COLO829 (cell line): Measurements from ENCODE around the gene PRICKLE2.

Source experiments
- DNase-seq: peaks from one replicate; pipeline ENCODE4 v3.0.0; 2012; ENCODE audit warnings: low spot score

PRICKLE2 gene, protein sequence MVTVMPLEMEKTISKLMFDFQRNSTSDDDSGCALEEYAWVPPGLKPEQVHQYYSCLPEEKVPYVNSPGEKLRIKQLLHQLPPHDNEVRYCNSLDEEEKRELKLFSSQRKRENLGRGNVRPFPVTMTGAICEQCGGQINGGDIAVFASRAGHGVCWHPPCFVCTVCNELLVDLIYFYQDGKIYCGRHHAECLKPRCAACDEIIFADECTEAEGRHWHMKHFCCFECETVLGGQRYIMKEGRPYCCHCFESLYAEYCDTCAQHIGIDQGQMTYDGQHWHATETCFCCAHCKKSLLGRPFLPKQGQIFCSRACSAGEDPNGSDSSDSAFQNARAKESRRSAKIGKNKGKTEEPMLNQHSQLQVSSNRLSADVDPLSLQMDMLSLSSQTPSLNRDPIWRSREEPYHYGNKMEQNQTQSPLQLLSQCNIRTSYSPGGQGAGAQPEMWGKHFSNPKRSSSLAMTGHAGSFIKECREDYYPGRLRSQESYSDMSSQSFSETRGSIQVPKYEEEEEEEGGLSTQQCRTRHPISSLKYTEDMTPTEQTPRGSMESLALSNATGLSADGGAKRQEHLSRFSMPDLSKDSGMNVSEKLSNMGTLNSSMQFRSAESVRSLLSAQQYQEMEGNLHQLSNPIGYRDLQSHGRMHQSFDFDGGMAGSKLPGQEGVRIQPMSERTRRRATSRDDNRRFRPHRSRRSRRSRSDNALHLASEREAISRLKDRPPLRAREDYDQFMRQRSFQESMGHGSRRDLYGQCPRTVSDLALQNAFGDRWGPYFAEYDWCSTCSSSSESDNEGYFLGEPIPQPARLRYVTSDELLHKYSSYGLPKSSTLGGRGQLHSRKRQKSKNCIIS

DNA sequence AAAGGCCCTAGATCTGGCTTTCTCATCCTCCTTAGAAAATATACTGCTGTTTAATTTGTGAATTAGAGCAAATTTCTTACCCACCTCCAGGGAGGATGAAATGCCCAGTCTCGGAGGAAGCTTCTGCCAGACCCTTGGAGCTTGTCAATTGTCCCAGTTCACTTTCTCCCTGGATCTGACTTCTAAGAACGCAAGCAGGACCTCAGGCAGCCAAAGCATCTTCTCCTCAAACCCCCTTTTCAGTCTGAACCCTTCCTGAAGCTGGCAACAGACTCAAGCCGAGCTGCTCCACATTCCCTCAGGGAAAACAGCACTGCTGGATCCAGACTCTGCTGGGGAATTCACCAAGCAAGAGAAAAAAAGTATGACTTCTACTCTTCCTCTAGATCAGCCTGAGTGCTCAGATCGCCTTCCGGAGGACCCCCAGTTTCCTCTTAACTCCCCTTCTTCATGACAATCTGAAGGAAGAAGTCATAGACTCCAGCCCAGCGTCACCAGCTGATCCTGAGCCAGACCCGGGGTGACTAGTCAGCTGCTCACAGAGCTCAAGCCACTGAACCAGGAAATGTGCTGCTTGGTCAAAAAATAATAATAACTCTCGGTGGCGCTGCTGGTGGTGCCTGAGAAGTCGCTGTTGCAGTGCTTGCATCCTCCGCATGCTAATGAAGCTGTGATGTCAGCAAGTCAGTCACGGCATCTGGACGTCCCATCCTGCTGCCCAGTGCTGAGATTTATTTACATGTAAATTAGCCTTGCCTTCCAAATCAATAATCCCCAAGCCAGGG is at the start of gene PRICKLE2:
Gene PRICKLE2, minus strand, starts transcription at position 641 of the 785 bp plus-strand sequence. CDS start 26,539 bp downstream, outside the sequence.
- DNase-seq: peak; percentile 92

DNA sequence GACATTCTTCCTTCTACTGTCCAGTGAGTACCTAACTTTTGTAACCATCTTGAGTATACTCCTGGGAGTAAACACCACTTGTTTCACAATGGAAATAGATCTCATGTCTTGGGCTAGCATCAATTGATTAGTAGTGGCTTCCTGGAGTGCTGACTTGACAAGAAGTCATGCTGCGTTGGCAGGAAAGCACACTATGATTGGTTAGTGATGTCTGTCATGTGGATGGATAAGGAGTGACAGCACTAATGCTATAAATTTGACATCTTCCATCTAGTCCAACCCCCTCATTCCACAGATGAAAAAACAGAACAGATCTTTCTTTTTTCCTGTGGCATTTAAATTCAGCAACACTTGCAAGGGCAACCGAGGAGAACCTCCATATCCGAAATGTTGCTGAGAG is 47.6 kb upstream of the PRICKLE2 start:
- DNase-seq: no peak

DNA sequence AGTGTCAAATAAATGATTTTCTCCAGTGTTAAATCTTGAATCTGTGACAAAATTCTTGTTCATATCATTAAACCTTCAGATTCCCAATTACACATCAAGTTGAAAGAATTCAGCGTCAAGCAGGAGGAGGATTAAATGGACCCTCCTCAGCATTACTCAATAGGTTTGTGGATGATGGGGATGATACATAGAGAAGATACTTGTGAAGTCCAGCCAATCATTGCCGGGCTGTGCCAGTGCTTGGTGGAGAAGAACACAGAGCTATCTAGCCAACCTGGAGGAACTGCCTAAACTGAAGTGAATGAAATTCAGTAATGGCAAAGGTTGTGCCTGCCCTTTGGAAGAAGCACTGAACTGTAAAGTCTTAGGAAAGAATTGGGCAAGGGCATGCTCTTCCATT is 47.0 kb upstream of the PRICKLE2 start:
- DNase-seq: no peak

DNA sequence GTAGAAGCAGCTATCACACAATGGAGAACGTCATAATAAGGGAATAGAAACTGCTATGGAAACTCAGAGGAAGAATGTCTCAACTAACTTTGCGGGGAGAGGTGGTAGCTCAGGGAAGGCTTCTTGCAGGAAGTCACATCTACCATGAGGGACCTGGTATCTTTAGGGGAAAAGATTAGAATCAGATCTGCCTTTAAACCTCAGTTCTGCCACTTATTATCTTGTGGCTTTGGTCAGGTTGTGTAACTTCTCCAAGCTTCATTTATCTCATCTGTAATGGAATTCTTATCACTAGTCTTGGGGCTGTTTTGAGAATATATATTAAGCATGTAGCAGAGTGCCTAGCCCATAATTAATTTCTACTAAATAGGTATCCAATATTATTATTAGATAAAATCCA is 46.4 kb upstream of the PRICKLE2 start:
- no peak for DNase-seq

DNA sequence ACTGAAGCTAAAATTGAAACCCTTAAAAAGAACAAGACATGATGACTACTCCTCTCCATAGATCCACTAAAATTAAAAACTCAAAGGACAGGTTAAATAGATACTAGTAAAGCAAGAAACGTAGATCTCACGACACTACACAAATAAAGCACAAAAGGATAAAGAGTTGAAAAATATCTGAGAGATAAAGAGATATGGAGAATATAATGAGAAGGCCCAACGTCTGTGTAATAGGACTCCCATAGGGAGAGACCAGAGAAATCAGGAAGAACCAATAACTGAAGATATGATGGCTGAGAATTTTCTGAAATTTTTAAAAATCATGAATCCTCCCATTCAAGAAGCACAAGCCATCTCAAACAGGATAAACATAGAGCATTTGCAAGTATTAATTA is 45.6 kb upstream of the PRICKLE2 start:
- no peak for DNase-seq

DNA sequence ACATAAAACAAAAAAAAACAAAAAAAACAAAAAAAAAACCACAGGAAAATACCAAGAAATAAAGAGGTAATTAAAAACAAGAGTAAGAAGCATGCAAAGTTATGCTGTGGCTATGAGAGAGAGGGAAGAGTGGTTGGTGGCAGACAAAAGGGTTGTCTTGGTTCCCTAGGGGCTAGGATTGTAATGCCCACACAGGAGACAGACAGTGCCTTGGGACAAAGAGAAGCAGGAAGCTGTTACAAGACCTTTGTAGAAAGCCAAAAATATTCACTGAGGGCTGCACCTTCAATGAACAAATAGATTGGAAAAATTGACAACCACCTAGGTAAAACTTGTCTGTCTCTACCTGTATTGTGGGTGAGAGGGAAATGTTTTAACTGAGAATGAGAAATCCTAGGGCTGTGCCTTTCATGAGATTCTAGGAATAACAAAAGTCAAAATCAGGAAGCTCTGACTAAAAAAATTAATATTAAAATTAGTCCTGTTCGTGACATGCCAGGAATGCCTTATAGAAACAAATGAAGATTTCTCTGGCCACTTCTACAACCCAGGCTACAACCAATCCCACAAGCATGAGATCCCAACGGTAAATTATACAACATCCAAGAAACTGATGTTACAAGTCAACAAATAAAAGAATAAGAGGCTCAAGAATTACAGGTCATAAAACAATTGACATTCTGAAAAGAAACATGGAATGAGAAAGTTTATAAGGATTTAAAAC is 45.0 kb upstream of the PRICKLE2 start:
- DNase-seq: no peak

DNA sequence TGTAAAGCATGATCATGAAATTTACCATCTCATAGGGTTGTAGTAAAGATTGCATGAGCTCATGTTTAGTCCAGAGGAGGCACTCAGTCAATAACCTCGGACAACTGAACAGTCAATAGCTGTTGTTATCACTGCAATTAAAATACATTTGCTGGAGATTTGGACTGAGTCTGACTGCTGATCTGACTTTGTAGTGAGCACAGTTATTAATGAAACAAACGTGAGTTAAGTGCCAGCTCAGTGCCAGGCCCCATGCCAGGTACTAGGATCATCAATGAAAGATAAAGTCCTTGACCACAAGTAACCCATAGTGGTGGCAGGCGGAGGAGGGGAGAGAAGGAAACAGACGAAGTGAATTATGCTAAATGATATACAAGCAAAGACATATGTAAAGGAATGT is 43.7 kb upstream of the PRICKLE2 start:
- no peak for DNase-seq

DNA sequence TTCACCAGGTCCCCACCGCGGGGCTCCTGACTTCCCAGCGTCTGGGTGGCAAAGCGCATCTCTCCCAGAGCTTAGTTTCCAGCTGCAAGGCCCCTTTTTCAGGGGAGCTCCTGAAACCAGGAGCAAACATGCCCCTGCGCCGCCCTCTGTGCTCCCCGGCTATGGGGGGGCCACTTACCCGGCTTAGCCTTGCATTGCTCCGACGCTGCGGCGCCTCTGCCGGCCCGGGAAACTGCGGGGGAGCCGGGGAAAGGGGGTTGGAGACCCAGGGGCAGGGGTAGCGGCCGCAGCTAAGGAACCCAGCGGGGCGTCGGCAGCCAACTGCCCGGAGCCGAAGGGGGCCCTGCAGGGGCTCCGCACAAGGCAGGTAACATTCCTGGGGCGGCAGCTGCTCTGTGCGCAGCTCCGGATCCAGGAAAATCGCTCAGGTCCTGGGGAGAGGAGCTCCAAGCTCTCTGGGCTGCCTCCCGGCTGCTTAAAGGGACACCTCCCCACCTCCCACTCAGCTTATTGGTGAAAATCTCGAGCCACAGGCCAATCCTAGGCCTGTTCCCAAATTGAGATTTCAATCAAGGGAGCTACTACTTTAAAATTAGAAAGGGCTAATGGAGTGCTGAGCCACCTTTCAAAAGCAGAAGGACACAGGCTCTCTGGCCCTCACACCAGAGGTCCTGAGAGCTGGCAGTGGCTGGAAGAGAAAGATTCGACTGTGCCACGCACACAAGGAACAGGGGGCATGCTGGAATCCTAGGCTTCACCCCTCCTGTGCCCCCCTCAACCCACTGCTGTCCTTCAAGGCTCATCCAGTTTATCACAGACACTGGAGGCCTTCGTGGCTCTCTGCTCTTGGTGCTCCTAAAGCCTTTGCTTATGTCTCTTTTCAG is 42.7 kb upstream of the PRICKLE2 start:
- DNase-seq: no peak

DNA sequence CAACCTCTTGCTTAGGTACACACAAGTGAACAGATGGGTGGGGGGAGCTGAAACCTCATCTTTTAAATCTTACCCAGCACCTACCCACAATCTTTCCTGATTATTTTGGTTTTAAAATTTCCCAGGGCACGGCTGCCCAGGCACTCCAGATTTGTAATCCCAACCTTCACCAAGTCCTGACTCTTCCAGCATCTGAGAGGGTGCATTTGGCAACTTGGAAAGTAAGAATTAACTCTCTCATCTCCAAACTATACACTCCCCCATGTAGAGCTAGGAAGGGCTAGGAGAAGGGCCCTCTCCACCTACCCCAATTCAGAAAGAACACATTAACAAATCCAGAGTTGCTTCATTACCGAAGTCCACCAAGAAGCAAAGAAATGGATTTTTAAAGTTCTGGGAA is 41.7 kb upstream of the PRICKLE2 start:
- DNase-seq: no peak

DNA sequence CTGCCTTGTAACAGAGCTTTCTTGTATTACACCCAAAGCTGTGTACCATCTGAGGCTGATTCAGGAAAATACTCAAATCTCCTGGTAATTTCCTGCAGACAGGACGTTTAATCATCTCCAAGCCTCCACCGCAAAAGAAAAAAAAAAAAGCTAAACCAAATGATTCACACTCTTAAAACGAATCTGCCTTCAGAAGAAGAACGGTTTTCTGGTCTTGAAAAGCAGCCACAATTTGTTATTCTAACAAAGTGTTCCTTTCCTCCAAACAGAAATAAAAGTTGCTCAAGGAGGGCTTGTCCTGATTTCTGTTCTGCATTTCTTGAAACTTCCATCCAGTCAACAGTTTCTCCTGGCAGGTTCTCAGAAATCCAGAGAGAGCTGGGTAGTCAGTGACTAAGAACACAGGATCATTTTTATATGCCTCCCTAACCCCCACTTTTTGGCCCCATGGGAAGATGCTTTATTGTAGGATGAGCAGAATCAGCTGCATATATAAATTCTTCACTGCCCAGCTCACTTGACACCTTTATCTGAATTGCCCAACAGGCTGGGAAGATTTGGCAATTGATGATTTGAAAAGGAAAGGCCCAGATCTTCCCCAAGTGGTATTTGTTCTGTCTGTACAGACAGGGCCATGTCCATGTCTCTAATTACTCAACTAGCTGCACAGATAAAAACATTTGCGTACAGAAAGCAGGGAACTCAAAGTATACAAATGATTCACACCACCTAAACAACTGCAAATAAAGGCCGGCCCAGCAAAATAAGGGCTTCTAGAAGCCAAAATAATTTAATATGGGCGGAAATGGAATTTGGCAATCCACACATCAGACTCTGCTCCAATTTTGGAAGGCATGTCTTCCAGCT is 41.0 kb upstream of the PRICKLE2 start:
- peak; percentile 56 for DNase-seq

DNA sequence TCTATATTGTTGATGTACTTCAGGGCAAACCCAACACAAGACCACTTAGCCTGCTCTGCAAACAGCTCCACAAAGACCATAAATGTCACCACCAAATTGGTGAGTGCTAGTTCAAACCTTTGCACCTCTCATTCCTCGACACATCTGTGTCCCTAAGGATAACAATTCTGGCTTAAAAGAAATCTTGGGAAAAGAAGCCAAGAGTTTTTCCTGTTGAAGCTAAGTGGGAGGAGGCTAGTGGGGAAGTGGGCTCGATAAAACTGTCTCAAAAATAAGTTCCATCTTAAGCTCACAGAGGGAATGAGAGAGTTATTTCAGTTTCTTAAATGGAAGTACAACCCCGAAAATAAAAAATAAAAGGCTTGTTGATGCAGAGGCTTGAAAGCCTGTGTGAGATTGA is 40.4 kb upstream of the PRICKLE2 start:
- no peak for DNase-seq

DNA sequence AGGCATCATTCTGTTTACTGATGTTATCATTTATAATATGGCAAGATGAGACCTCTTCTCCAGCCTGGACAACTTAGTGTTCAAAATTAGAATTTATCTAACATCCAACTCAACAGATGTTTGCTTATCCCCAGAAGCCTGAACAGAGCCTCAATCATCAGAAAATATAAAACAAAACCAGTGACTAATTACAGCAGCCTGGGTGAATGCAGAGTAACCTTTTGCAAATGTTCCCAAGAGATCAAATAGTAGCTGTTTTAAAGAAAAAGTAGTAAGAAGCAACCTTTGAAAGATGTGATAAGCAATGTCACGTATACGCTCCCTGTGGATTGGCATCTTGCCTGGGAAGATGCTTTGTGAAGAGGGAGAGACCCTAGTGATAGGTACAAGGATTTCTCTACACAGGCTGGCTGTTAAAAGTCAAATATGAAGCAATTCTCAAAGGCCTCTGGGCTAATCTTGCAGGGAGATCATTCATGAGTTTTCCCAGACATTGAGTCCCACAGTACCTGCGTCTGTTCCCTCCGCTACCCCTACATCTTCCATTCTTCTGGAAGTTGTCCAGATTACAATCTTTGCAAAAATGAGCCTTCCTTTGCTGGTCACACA is 39.3 kb upstream of the PRICKLE2 start:
- no peak for DNase-seq

DNA sequence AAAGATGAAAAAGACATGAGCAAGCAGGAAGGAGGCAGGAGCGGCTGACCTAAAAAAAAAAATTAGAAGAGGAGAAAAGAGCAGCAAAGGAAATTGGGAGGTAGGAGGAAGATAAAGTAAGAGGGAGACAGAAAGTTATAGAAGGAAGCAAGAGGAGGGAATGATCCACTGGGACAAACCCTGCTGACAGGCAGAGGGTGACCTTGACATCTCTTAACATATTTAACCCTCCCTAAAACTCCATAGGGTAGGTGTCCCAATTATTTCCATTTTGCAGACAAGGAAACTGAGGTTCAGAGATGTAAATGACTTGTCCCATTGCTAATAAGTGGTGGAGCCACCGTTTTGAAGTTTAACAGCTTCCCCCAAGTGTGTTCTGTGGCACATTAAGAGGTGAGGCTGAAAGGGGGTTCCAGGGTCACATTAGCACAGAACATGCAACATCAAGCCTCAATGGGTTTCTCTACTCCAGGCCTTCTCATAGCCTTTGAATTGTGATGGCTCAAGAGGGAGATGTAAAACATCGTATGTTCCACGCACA is 37.4 kb upstream of the PRICKLE2 start:
- no peak for DNase-seq

DNA sequence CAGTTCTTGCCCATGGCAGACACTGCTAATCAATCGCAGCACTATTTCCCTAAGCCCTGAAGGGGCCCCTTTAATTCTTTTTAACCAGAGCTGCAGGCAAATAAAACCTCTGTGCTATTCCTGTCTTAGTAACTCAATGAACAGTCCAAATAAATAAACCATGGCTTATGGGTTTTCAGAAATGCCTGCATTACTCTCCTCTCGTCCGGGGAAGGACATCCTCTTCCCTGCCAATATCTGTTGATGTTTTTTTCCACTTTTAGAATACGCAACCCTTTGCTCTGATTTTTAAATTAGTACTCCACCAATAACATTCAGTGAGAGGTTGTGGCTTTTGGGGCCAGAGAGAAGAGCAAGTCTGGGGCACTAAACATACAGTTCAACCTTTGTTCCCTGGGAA is 35.2 kb upstream of the PRICKLE2 start:
- DNase-seq: no peak

DNA sequence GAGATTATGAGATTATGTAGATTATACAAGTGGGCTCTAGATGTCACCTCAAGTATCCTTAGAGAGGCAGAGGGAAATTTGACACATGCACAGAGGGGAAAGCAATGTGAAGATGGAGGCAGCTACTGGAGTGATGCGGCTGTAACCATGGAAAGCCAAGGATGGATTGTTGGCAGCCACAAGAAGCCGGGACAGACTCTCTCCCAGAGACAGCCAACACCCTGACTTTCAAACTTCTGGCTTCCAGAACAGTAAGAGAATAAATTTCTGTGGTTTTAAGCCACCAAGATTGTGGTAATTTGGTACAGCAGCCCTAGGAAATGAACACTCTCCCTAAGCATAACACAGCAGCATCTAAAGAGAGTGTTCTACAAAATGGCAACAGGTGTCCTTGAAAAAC is 34.4 kb upstream of the PRICKLE2 start:
- DNase-seq: no peak

DNA sequence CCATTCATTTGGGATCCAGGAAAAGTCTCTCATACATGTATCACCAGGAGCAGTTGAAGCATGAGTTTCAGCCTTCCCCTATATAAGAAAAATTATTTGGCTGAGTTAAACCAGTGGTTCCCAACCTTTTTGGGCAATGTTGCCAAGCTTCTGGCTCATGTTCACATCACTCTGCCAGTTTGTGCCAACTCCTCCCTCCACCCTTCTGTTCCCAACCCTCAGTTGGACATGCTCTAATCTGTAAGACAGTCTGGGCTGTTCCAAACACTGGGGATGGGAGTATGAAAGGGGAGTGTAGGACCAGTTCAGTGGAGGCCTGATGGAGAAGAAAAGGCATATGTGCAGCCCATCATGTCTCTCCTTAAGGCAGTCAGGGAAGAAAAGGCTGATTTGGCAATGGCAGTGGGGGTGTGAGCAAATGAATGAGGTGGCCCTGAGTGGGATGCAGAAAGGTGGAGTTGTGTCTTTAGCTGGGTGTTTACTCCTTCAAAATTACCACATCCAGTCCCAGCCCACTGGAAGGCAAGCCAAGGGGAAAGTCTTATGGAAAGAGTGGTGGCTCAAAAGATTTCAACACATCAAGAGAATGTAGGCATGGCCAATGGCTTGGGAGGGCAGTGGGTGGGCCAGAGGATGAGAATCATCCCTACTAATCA is 32.0 kb upstream of the PRICKLE2 start:
- no peak for DNase-seq

DNA sequence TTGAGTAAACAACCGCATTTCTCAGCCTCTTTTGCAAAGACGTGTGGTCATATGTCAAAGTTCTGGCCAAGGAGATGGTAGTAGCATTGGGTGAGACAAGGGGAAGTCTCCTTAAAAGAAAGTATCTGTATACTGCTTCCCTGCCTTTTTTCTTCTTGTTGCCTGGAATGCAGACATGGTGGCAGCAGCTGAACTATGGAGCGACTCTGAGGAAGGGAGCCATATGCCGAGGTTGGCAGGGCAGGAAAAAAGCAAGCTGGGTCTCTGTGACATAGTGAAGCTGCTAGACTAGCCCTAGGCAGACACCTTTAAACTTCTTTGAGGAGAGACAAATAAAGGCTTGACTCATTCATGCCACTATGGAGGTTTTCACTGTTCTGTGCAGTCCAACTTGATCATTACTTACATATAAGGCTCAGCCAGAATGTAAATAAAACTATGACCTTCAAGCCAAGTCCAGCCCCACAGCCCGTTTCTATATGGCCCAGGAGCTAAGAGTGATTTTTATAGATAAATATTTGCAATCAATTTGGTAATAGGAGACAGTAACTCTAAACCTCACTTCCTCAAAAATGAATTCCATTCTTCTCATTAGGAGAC is 30.6 kb upstream of the PRICKLE2 start:
- DNase-seq: no peak

DNA sequence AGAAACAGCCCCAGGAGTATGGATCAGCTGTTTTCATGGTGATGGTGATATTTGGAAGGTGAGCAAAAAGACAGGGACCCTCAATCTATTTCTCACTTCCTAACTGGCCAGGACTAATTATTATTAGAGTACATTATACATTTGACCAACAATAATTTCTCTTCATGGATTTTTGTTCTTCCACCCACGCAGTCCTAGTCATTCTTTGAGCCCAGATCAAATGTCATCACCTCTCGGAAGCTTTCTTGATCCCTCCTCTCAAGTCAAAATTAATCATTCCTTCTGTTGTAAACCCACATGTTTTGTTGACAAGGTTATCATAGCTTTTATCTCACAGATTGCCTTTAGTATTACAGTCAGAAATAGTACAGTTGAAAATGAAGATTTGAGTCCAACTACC is 29.2 kb upstream of the PRICKLE2 start:
- DNase-seq: peak; percentile 20
